HG02970 (cell line): ENCODE measurements around the gene ADAD2.

Source experiments
- ATAC-seq: cut with Tn5 transposase; IDR thresholded peaks from one replicate; pipeline ENCODE4 v1.9.1; 2021; ENCODE audit warnings: mild to moderate bottlenecking, moderate library complexity, moderate number of reproducible peaks; ENCODE audit not compliant: unreplicated experiment, low FRiP score

The ADAD2 gene

DNA sequence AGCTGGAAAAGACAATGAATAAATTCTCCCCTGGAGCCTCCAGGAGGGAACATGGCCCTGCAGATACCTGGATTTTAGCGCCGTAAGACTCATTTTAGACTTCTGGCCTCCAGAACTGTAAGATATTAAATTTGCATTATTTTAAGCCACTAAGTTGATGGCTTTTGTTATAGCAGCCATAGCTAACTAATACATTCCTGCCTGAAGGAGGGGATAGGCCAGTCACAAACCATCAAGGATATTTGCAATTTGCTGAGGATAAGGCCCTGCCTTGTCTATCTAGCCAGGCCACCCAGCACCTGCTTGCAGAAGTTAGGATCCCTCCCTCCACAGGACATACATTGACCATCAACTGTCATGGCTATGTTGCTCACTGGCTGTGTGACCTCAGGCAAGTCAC lies 53.8 kb downstream of the ADAD2 start:
- ATAC-seq, result no peak

DNA sequence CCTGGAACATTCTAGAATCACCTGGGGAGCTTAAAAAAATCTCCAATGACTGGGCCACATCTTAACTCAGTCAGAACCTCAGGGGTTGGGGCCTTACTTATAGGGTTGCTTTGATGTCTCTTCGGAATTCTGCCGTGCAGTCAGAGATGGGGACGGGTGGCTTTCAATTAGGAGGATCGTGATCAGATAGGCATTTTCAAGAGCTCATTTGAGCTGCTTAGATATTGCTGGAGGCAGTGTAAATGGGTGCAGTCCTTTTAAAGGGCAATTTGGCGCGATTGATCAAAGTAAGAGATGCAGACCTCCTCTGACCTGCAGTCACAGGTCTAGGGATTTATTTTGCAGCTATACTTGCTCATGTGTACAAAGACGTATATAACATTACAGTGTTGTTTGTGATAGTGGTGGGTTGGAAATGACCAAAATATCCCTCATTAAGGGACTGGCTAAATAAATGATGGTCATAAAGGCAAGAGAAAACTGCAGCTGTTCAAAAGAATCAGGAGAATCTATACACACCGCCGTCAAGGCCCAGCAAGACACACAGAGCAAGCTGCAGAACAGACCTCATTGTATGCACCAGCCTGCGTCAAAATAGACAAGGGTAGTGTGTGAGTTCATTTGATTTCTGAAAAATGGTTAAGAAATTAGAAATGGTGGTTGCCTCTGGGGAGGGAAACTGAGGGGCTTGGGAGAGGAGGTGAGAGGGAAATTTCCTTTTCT lies 55.2 kb downstream of the ADAD2 start:
- ATAC-seq, result no peak

DNA sequence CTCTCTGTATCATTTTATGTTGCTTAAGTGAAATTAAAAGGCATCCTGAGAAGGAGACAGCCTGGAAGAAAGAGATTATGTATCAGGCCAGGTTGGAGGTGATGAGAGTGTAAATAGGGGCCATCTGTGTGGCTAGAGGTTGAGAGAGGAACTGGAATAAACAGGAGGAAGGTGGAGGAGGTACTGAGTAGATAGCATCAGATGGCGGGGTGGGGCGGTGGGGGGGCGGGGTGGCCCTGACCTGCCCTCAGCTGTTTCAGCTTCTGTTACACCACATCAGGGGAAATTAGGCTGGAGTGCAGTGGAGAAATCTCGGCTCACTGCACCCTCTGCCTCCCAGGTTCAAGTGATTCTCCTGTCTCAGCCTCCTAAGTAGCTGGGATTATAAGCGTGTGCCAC lies 55.7 kb downstream of the ADAD2 start:
- no peak for ATAC-seq
